Fibroblast of lung (primary cell): ENCODE results near the gene CARD10. TPM values are rescaled to one million over a fixed set of nuclear protein-coding genes. Genes with fewer than 3 reads are reported as not detected.

ENCODE experiments used
- DNase-seq, 2 donors: peaks; one replicate each; pipeline versions ENCODE4 v3.0.0 to v3.0.0-alpha.2; 2010; ENCODE audit warnings: low read depth in 2 of 2
- H2AFZ ChIP-seq: 2 replicates; pipeline ENCODE4 v1.5.1; 2012; ENCODE audit warnings: low read length, control low read depth, inconsistent platforms
- H3K27ac ChIP-seq: 2 replicates; pipeline ENCODE4 v1.5.1; 2011; ENCODE audit warnings: low read length, control low read depth; ENCODE audit not compliant: insufficient read depth
- H3K27me3 ChIP-seq: 2 replicates; pipeline ENCODE4 v1.5.1; 2011; ENCODE audit warnings: mild to moderate bottlenecking, low read length; ENCODE audit not compliant: control insufficient read depth, insufficient read depth
- H3K36me3 ChIP-seq: 2 replicates; pipeline ENCODE4 v1.5.1; 2011; ENCODE audit warnings: low read length; ENCODE audit not compliant: control insufficient read depth, insufficient read depth
- H3K4me1 ChIP-seq: 2 replicates; pipeline ENCODE4 v1.5.1; 2011; ENCODE audit warnings: low read length; ENCODE audit not compliant: control insufficient read depth, insufficient read depth; ENCODE audit errors: extremely low read depth
- H3K4me2 ChIP-seq: 2 replicates; pipeline ENCODE4 v1.5.1; 2011; ENCODE audit warnings: low read length, control low read depth; ENCODE audit not compliant: insufficient read depth; ENCODE audit errors: extremely low read depth
- H3K4me3 ChIP-seq, 4 experiments: fragments of 200-600 bp in 1 of 4; sonication (generic) in 1 of 4; replicated peaks in 1 of 4; 2 replicates each; pipeline ENCODE4 v1.5.1; 2011 to 2016; ENCODE audit warnings: low read length in 4 of 4, low read depth in 3 of 4, mild to moderate bottlenecking in 3 of 4, control low read depth in 2 of 4, inconsistent platforms in 1 of 4, mixed read lengths in 1 of 4; ENCODE audit not compliant: insufficient read depth in 1 of 4; ENCODE audit errors: control extremely low read depth in 1 of 4
- H3K79me2 ChIP-seq: 2 replicates; pipeline ENCODE4 v1.5.1; 2012; ENCODE audit warnings: mild to moderate bottlenecking, low read length, inconsistent platforms; ENCODE audit not compliant: control insufficient read depth, insufficient read depth
- H3K9ac ChIP-seq: 2 replicates; pipeline ENCODE4 v1.5.1; 2011; ENCODE audit warnings: mild to moderate bottlenecking, low read length, control low read depth; ENCODE audit not compliant: insufficient read depth
- H3K9me3 ChIP-seq: 2 replicates; pipeline ENCODE4 v1.5.1; 2012; ENCODE audit warnings: low read depth, low read length; ENCODE audit not compliant: control insufficient read depth, insufficient read depth
- H4K20me1 ChIP-seq: 2 replicates; pipeline ENCODE4 v1.5.1; 2011; ENCODE audit warnings: low read length; ENCODE audit not compliant: control insufficient read depth, insufficient read depth; ENCODE audit errors: extremely low read depth
- CTCF ChIP-seq, 2 donors: IDR thresholded peaks in 1 of 2; conservative IDR thresholded peaks in 1 of 2; 1 replicate in 1 of 2; 2 replicates in 1 of 2; pipeline ENCODE4 v1.5.1; 2011 to 2012; ENCODE audit warnings: low read length in 2 of 2, control low read depth in 1 of 2, inconsistent platforms in 1 of 2, low read depth in 1 of 2, mild to moderate bottlenecking in 1 of 2
- EZH2 ChIP-seq: IDR thresholded peaks from 2 replicates; pipeline ENCODE4 v1.5.1; 2012; ENCODE audit warnings: low read length, control low read depth, mild to moderate bottlenecking; ENCODE audit errors: missing control alignments
- polyA plus RNA-seq, 2 donors: library from polyadenylated mRNA; depleted of rRNA in 1 of 2; stranded (reverse) in 1 of 2; unstranded in 1 of 2; fragments of >200 nt; gene quantifications; 2 replicates each; pipeline ENCODE4 v1.2.1, GENCODE V29; 2011 to 2012; ENCODE audit warnings: missing spikeins in 1 of 2
- total RNA-seq: library from RNA; depleted of rRNA; stranded (reverse); fragments of >200 nt; gene quantifications from 2 replicates; pipeline ENCODE4 v1.2.1, GENCODE V29; 2014

Gene CARD10
- total and polyA plus RNA-seq, 2 donors (not counting 1 experiment from before 2014, with no cell fraction given), result 1.6 to 2.3 TPM

- Histone ChIP-seq H3K9me3 (no peaks in the 10 kb centered on the region), H3K4me1 (no peaks in the 10 kb centered on the region), H4K20me1 (no peaks in the 10 kb centered on the region), H3K4me2 (no peak overlapping the region), H3K9ac (no peak overlapping the region), H3K4me3 (no peak overlapping the region), H2AFZ (no peak overlapping the region), H3K79me2 (no peaks in the 10 kb centered on the region), H3K36me3 (no peaks in the 10 kb centered on the region), H3K27me3 (peaks cover 14% of the 10 kb centered on the region), H3K27ac (no peak overlapping the region)
- no peak for TF ChIP-seq EZH2
- TF ChIP-seq CTCF (conservative IDR thresholded peaks at IDR 0.05 in 1 of 2, IDR thresholded peaks at IDR 0.05 in 1 of 2; ENCODE audit: low read depth in 1 of 2, low read length in 2 of 2), result no peak
- DNase-seq, result no peak
These were observed 73.7 kb downstream of the CARD10 start for GRCh38 chr22:37445501-37445900.

GRCh38 chr22:37443977-37444376 lies 75.2 kb downstream of the CARD10 start:
- Histone ChIP-seq H3K4me1 (no peaks in the 10 kb centered on the region), H3K9me3 (no peaks in the 10 kb centered on the region), H4K20me1 (no peaks in the 10 kb centered on the region), H3K27ac (no peak overlapping the region), H2AFZ (no peak overlapping the region), H3K79me2 (no peaks in the 10 kb centered on the region), H3K4me3 (no peak overlapping the region), H3K9ac (no peak overlapping the region), H3K36me3 (no peaks in the 10 kb centered on the region), H3K4me2 (no peak overlapping the region), H3K27me3 (peaks cover 16% of the 10 kb centered on the region)
- no peak for TF ChIP-seq EZH2
- no peak for TF ChIP-seq CTCF (conservative IDR thresholded peaks at IDR 0.05 in 1 of 2, IDR thresholded peaks at IDR 0.05 in 1 of 2; ENCODE audit: low read depth in 1 of 2, low read length in 2 of 2)
- DNase-seq, result no peak

- Histone ChIP-seq H3K9me3 (no peaks in the 10 kb centered on the region), H3K79me2 (no peaks in the 10 kb centered on the region), H2AFZ (no peak overlapping the region), H3K27me3 (peaks cover 17% of the 10 kb centered on the region), H3K4me1 (no peaks in the 10 kb centered on the region), H3K36me3 (no peaks in the 10 kb centered on the region), H3K27ac (no peak overlapping the region), H3K4me3 (no peak overlapping the region), H3K4me2 (no peak overlapping the region), H4K20me1 (no peaks in the 10 kb centered on the region), H3K9ac (no peak overlapping the region)
- TF ChIP-seq CTCF (conservative IDR thresholded peaks at IDR 0.05 in 1 of 2, IDR thresholded peaks at IDR 0.05 in 1 of 2; ENCODE audit: low read depth in 1 of 2, low read length in 2 of 2) (no peak), EZH2 (no peak)
- DNase-seq, result no peak
These were observed 76.1 kb downstream of the CARD10 start for GRCh38 chr22:37443086-37443485.
